Uterus (tissue), 2 donors: Measurements from ENCODE around the gene ZNF311.

Experiments
- POLR2A ChIP-seq, 2 donors: fragments of 450-650 bp; IDR thresholded peaks; one replicate each; pipeline ENCODE4 v1.6.1; 2016; ENCODE audit warnings: antibody characterized with exemption in 2 of 2, mild to moderate bottlenecking in 1 of 2, moderate library complexity in 1 of 2
- TF ChIP-seq, protein P1 (sequence below), 4 experiments: fragments of 200-600 bp in 2 of 4; fragments of 450-650 bp in 2 of 4; sonication (generic) in 2 of 4; IDR thresholded peaks; one replicate each; pipeline ENCODE4 v1.5.1; 2016 to 2019; ENCODE audit warnings: antibody characterized with exemption in 4 of 4, mild to moderate bottlenecking in 2 of 4, moderate library complexity in 1 of 4

DNA sequence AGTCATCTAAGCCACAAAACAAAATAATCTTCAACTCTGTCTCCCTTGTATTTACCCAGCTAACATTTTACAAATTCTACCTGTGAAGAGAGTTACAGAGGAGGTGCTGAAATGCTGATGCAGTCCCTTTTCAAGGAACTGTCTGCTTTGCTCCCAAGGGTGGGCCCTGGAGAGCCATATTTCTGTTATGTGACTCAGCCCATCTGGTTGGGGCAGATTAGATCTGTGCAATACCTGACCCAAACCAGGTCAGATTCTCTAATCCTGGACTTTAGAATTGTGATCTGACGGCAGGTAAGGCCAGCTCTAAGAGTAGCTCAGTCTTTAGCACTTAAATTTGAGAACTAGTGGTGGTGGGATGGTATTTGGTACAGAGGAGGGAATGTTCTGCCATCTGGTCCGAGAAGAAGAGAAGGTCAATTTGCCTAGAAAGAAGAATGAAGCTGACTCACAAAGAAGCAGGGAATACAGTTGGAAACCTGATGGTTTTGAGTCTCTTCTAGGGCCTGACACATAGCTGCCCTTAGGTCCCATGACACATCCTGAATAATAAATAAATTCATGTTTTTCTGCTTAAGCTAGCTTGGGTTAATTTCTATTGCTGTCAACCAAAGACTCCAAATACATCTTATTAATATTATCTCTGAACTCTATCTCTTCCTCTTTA lies 8.1 kb downstream of the ZNF311 start:
- TF ChIP-seq, protein P1, sequence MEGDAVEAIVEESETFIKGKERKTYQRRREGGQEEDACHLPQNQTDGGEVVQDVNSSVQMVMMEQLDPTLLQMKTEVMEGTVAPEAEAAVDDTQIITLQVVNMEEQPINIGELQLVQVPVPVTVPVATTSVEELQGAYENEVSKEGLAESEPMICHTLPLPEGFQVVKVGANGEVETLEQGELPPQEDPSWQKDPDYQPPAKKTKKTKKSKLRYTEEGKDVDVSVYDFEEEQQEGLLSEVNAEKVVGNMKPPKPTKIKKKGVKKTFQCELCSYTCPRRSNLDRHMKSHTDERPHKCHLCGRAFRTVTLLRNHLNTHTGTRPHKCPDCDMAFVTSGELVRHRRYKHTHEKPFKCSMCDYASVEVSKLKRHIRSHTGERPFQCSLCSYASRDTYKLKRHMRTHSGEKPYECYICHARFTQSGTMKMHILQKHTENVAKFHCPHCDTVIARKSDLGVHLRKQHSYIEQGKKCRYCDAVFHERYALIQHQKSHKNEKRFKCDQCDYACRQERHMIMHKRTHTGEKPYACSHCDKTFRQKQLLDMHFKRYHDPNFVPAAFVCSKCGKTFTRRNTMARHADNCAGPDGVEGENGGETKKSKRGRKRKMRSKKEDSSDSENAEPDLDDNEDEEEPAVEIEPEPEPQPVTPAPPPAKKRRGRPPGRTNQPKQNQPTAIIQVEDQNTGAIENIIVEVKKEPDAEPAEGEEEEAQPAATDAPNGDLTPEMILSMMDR (IDR thresholded peaks at IDR 0.05): no peak
- TF ChIP-seq POLR2A (IDR thresholded peaks at IDR 0.05): no peak
